ENCODE data around the gene RNGTT. TPM values are rescaled to one million over a fixed set of nuclear protein-coding genes. Genes with fewer than 3 reads are reported as not detected.

RNGTT gene
- total and polyA plus RNA-seq, 2 donors, result 6.8 to 35.0 TPM

DNA sequence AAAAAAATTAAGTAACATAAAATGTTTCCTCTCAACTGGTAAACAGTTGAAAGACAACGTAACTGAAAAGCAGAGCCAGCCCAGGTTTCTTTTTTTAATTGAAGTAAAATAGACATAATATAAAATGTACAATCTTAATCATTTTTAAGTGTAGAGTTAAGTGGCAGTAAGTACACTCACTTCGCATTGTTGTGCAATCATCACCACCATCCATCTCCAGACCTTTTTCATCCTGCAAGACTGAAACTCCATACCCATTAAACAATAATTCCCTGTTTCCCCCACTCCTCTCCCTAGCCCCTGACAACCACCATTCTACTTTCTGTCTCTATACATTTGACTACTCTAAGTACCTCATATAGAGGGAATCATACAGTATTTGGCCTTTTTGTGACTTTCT is 395.7 kb downstream of the RNGTT start:
- Histone ChIP-seq H3K4me3 (ENCODE audit: low read depth, low read length) (no peak overlapping the region), H3K36me3 (ENCODE audit: insufficient read depth) (no peaks in the 10 kb centered on the region), H3K27ac (ENCODE audit: low read depth) (no peak overlapping the region), H3K4me1 (ENCODE audit: insufficient read depth) (no peaks in the 10 kb centered on the region)
- 73% methylated on average over 2 of the region's 2 CpGs for WGBS
- DNase-seq (ENCODE audit: extremely low spot score), result no peak

DNA sequence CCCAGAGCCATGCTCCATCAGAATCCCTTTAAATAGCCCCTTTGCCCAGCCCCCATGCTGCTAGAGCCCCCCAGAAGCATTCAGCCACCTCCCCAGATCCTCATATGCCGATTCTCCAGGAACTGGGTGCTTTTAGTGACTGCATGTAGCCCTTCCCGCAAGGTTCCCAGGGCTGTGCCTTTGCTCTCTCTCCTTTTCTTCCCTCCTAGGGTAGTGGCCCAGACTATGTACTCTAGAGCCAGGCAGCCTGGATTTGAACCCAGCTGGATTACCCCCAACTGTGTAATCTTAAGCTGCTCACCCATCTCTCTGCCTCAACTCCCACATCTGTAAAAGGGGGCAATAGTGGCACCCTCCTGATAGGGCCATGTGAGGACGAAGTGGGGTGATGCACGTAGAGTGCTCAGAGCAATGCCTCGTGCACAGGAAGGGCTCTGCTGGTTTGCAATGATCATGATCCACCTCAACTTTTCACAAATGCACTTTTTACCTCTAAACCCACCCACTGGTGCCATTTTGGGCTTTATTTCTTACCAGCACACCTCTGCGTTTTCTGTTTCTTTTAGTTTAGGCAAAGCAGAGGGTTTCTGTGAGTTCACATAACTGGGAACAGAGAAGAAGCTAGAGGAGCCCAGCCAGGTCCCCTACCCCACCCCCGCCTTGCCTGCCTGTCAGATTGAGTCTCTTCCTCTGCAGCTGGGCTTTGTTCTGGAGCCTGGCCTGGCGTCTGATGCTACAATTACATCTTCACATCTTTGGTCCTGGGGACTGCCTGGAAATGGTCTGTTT is 396.5 kb downstream of the RNGTT start:
- WGBS, result 75% methylated on average over 8 of the region's 8 CpGs
- DNase-seq (ENCODE audit: extremely low spot score), result no peak
- H3K27ac ChIP-seq (ENCODE audit: low read depth), result no peak overlapping the region

GRCh38 chr6:88565836-88566235 is 397.6 kb downstream of the RNGTT start:
- no peaks in the 10 kb centered on the region for H3K4me1 ChIP-seq (ENCODE audit: insufficient read depth)
- H3K27ac ChIP-seq (ENCODE audit: low read depth), result no peak overlapping the region
- 81% methylated on average over 6 of the region's 6 CpGs for WGBS
- H3K36me3 ChIP-seq (ENCODE audit: insufficient read depth), result no peaks in the 10 kb centered on the region
- no peak overlapping the region for H3K4me3 ChIP-seq (ENCODE audit: low read depth, low read length)
- no peak for DNase-seq (ENCODE audit: extremely low spot score)

More for the DNA sequence above, 396.5 kb downstream of the RNGTT start:
- no peaks in the 10 kb centered on the region for H3K4me1 ChIP-seq (ENCODE audit: insufficient read depth)
- H3K36me3 ChIP-seq (ENCODE audit: insufficient read depth), result no peaks in the 10 kb centered on the region
- no peak overlapping the region for H3K4me3 ChIP-seq (ENCODE audit: low read depth, low read length)

DNA sequence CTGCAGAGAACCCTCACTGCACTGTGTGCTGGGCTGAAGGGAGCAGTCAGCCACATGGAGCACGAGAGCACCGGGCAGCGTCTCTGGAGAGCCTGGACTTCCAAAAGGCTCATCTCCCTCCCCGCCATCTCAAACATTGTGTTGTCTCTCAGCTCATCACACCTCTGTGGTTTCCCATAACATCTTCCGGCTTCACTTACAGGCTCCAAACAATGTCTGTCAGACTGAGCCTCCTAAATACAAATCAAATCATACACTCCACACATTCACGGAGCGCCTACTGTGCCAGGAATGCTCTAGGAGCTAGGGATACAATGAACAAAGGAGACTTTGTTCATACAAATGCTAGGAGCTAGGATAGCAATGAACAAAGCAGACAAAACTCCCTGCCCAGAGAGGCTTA is 398.0 kb downstream of the RNGTT start:
- Histone ChIP-seq H3K4me3 (ENCODE audit: low read depth, low read length) (no peak overlapping the region), H3K27ac (ENCODE audit: low read depth) (no peak overlapping the region), H3K4me1 (ENCODE audit: insufficient read depth) (no peaks in the 10 kb centered on the region), H3K36me3 (ENCODE audit: insufficient read depth) (no peaks in the 10 kb centered on the region)
- 84% methylated on average over 7 of the region's 7 CpGs for WGBS
- DNase-seq (ENCODE audit: extremely low spot score), result no peak

- 91% methylated on average over 8 of the region's 8 CpGs for WGBS
- no peak for DNase-seq (ENCODE audit: extremely low spot score)
- Histone ChIP-seq H3K36me3 (ENCODE audit: insufficient read depth) (no peaks in the 10 kb centered on the region), H3K4me1 (ENCODE audit: insufficient read depth) (no peaks in the 10 kb centered on the region), H3K4me3 (ENCODE audit: low read depth, low read length) (no peak overlapping the region), H3K27ac (ENCODE audit: low read depth) (no peak overlapping the region)
Observed at GRCh38 chr6:88563277-88563625, 400.2 kb downstream of the RNGTT start.

DNA sequence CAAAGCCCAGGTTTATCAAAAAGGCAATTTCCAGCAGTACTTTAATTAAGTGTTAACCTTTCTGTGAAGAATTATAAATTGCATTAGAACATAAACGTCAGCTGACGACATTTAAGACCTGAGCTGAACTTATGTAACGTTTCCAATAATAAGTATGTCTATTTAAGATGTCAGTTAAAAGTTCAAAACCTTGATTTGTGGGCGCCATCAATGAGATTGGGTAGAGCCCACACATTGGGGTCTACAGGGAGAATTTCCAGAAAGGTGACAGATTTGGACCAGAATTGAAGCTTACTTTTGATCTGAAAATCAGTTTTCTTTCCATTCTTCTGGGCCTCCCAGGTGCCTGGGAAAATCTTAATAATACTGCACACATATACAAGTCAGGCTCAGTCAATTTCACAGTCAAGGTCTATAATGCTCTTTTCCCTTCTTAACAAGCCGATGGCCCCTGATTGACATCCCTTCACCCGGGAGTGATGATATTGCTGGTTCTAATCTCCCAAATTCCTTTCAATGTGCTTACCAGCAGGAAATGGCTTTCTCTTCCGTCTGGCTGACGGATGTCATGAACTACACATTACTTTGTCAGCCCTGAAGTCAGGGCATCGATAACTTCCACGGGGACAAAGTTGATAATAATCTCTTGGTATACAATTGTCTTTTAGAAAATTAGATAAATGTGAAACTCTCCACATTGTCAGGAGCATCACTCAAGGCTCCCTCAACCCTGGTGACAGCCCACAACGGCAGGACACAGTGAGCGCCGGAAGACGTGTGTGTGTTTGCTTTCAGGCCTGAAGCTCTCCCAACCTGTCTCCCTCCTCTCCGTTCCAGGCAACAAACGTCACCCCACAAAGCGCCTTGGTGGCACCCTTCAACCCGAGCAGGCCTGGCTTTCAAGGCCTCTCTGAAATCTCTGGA is 400.8 kb downstream of the RNGTT start:
- H3K27ac ChIP-seq (ENCODE audit: low read depth), result no peak overlapping the region
- DNase-seq (ENCODE audit: extremely low spot score), result no peak
- no peaks in the 10 kb centered on the region for H3K36me3 ChIP-seq (ENCODE audit: insufficient read depth)
- 79% methylated on average over 18 of the region's 18 CpGs for WGBS
- H3K4me3 ChIP-seq (ENCODE audit: low read depth, low read length), result no peak overlapping the region
- H3K4me1 ChIP-seq (ENCODE audit: insufficient read depth), result no peaks in the 10 kb centered on the region

- 22% methylated on average over 1 of the region's 1 CpG for WGBS
- Histone ChIP-seq H3K27ac (ENCODE audit: low read depth) (no peak overlapping the region), H3K4me1 (ENCODE audit: insufficient read depth) (no peaks in the 10 kb centered on the region), H3K4me3 (ENCODE audit: low read depth, low read length) (no peak overlapping the region), H3K36me3 (ENCODE audit: insufficient read depth) (no peaks in the 10 kb centered on the region)
- peak; percentile 17 for DNase-seq (ENCODE audit: extremely low spot score)
Observed at GRCh38 chr6:88561954-88562315, 401.5 kb downstream of the RNGTT start.

- WGBS, result 39% methylated on average over 10 of the region's 10 CpGs
- DNase-seq (ENCODE audit: extremely low spot score), result no peak
- no peaks in the 10 kb centered on the region for H3K36me3 ChIP-seq (ENCODE audit: insufficient read depth)
- no peak overlapping the region for H3K4me3 ChIP-seq (ENCODE audit: low read depth, low read length)
- H3K27ac ChIP-seq (ENCODE audit: low read depth), result no peak overlapping the region
- H3K4me1 ChIP-seq (ENCODE audit: insufficient read depth), result no peaks in the 10 kb centered on the region
Observed at GRCh38 chr6:88561034-88561953, 402.1 kb downstream of the RNGTT start.

Small RNAs within 50 kb of the gene (small RNA-seq; reads per million reads assigned to genes)
- gene AL079342.1 (not detected), gene RF00045 (not detected)

Other genes with a start within 250 kb of the RNGTT start
- 224 TPM for gene PNRC1, start 117.1 kb upstream of the RNGTT start, total RNA-seq
- 147 TPM for gene PNRC1, start 117.1 kb upstream of the RNGTT start, polyA plus RNA-seq
- gene SRSF12, start 154.5 kb upstream of the RNGTT start, total RNA-seq, result 8.6 TPM
- 1.3 TPM for gene SRSF12, start 154.5 kb upstream of the RNGTT start, polyA plus RNA-seq
- gene PM20D2, start 182.4 kb upstream of the RNGTT start, total RNA-seq, result 31.3 TPM
- 16.1 TPM for gene PM20D2, start 182.4 kb upstream of the RNGTT start, polyA plus RNA-seq